Kidney epithelial cell (primary cell): ENCODE results near the gene PEAK3. TPM values are rescaled to one million over a fixed set of nuclear protein-coding genes. Genes with fewer than 3 reads are reported as not detected.

Experiments
- DNase-seq: peaks from one replicate; pipeline ENCODE4 v3.0.0-alpha.2; 2010; ENCODE audit warnings: low read depth
- H3K27me3 ChIP-seq: 2 replicates; pipeline ENCODE4 v1.6.0; 2011; ENCODE audit warnings: low read length; ENCODE audit not compliant: control insufficient read depth, insufficient read depth
- H3K36me3 ChIP-seq: 2 replicates; pipeline ENCODE4 v1.5.1; 2011; ENCODE audit warnings: low read length; ENCODE audit not compliant: control insufficient read depth, insufficient read depth
- H3K4me3 ChIP-seq: 2 replicates; pipeline ENCODE4 v1.5.1; 2011; ENCODE audit warnings: low read depth, mild to moderate bottlenecking, control low read depth, low read length
- total RNA-seq: library from RNA; depleted of rRNA; stranded (reverse); fragments of >200 nt; gene quantifications from 2 replicates; pipeline ENCODE4 v1.2.3, GENCODE V29; 2015
- TF ChIP-seq, protein P1 (sequence below): IDR thresholded peaks from 2 replicates; pipeline ENCODE4 v1.5.1; 2011; ENCODE audit warnings: mild to moderate bottlenecking, moderate library complexity, low read length, control low read depth, inconsistent platforms; ENCODE audit not compliant: insufficient read depth, poor library complexity, severe bottlenecking

Gene PEAK3
- total RNA-seq, 1 donor from 2014 or later = not detected

DNA sequence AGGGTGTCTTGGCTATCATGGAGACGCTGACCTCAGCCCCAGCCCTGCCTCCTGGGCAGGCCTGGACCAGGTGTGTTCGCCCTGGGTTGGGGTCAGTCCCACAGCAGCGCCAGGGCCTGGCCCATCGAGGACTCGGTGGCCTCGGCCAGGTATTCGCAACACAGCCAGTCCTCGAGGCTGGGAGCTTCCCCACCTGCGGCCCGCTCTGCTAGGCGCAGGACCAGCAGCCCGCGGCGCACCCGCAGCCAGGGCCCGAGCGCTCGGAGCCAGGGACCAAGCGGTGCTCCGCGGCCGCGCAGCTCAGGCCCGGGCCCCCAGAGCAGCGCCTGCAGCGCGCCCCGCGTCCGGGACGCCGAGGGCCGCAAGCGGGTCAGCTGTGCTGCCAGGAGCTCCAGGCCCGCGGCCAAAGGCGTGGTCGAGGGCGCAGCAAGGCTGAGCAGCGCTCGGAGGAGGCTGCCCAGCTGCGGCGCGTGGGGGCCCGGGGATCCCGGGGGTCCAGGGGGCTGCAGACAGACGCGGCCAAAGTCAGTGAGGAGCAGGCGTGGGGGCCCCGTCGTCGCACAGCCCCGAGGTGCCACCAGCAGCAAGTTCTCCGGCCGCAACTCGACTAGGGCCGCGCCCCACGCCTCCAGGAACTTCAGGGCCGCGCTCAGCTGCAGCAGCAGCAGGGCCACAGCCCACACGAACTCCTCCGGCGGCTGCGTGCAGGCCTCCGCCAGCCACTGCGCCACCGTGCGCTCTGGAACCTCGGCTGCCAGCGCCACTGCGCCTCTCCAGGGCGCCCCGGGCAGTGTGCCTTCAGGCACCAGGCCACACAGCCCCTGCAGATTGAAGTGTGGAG, 6.2 kb downstream of the PEAK3 start:
- TF ChIP-seq, protein P1, sequence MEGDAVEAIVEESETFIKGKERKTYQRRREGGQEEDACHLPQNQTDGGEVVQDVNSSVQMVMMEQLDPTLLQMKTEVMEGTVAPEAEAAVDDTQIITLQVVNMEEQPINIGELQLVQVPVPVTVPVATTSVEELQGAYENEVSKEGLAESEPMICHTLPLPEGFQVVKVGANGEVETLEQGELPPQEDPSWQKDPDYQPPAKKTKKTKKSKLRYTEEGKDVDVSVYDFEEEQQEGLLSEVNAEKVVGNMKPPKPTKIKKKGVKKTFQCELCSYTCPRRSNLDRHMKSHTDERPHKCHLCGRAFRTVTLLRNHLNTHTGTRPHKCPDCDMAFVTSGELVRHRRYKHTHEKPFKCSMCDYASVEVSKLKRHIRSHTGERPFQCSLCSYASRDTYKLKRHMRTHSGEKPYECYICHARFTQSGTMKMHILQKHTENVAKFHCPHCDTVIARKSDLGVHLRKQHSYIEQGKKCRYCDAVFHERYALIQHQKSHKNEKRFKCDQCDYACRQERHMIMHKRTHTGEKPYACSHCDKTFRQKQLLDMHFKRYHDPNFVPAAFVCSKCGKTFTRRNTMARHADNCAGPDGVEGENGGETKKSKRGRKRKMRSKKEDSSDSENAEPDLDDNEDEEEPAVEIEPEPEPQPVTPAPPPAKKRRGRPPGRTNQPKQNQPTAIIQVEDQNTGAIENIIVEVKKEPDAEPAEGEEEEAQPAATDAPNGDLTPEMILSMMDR = no peak
- DNase-seq = no peak
- H3K4me3 ChIP-seq = no peak overlapping the region
- H3K27me3 ChIP-seq = no peaks in the 10 kb centered on the region
- H3K36me3 ChIP-seq = peaks cover 2% of the 10 kb centered on the region

DNA sequence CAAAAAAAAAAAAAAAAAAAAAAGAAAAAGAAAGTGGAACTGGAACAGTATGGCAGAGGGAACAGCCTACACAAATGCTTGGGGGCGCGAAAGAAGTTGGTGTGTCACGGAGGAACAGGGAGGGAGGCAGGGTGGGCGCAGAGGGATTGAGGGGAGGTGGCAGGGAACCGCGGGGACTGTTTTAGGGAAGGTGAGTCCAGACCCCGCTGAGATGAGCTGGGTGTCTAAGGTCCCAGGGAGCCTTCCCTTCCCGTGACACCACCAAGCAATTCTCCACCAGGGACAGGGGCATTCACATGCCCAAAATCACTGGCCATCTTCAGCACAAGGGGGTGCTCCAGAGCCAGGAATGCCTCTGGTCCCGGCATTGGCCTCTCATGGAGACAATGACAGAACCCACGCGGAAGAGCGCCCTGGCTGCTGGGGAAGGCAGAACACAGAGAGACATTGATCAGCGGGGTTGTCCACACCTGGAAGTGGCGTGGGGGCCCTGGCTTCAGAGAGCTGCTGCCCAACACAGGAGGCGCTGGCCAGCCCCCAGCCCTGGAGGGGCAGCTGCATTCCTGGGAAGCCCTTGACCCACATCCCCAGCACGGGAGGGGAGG, 6.9 kb downstream of the PEAK3 start:
- Histone ChIP-seq H3K4me3 (no peak overlapping the region), H3K27me3 (no peaks in the 10 kb centered on the region), H3K36me3 (peaks cover 2% of the 10 kb centered on the region)
- TF ChIP-seq, protein P1 = peak; percentile 65
- DNase-seq = no peak

DNA sequence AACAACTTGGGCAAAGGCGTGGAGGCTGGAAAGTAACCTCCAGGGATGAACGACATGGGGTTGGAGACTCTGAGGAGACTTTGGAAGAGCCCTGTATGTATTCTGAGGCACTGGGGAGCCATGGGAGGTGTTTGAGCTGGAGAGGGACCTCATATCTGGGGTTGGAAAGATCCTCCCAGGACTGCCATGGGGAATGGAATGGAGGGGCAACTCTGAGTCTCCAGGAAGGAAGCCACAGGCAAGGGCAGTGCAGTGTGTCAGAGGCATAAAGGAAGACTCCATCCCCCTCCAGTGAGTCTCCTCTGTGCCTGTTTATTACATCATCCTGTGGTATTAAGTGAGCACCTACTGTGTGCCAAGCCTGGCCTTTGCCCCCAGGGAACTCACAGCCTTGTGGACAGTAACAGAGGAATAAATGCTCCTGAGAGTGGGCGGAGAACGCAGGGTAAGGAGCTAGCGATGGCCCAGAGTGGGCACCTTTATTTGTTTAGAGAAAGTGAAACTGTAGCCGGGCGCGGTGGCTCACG, 7.7 kb downstream of the PEAK3 start:
- Histone ChIP-seq H3K36me3 (peaks cover 2% of the 10 kb centered on the region), H3K4me3 (no peak overlapping the region), H3K27me3 (no peaks in the 10 kb centered on the region)
- TF ChIP-seq, protein P1 = no peak
- no peak for DNase-seq

DNA sequence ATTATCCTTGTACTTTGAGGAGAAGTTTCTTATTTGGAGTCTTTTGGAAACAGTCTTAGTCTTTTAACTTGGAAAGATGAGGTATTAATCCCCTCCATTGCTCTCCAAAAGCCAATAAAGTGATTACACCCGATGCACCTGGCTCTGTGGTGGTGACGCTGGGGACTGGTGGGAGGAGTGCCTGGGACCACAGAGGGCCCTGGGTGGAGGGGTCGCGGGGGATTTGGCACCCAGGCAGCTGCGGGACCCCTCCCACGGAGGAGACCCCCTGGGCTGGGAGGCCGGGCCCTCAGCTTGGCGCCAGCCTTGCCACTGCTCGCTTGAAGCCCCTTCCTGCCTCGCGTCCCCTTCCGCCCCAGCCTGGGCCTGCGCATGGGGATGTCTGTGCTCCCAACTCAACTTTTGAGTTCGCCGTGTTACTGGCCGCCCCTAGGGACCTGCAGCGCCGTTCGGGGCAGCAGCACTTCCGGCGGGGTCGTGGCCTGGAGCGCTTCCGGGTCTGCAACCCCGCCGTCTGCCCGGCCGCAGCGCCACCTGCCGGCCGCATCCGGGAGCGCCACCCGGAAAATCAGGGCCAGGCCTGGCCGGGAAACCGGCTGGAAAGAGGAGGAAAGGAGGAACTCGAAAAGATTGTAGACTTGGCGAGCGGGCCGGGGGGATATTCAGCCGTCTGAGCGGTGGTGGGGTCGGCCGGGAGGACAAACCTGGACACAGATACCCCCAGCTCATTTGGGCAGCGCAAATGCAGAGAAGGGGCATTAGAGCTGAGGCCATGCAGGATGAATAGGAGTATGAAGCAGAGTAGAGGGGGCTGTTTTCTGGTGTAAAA, 8.4 kb downstream of the PEAK3 start:
- peaks cover 2% of the 10 kb centered on the region for H3K36me3 ChIP-seq
- no peak for DNase-seq
- TF ChIP-seq, protein P1 = peak; percentile 73
- H3K27me3 ChIP-seq = no peaks in the 10 kb centered on the region
- peak overlapping the region; percentile 12 for H3K4me3 ChIP-seq

DNA sequence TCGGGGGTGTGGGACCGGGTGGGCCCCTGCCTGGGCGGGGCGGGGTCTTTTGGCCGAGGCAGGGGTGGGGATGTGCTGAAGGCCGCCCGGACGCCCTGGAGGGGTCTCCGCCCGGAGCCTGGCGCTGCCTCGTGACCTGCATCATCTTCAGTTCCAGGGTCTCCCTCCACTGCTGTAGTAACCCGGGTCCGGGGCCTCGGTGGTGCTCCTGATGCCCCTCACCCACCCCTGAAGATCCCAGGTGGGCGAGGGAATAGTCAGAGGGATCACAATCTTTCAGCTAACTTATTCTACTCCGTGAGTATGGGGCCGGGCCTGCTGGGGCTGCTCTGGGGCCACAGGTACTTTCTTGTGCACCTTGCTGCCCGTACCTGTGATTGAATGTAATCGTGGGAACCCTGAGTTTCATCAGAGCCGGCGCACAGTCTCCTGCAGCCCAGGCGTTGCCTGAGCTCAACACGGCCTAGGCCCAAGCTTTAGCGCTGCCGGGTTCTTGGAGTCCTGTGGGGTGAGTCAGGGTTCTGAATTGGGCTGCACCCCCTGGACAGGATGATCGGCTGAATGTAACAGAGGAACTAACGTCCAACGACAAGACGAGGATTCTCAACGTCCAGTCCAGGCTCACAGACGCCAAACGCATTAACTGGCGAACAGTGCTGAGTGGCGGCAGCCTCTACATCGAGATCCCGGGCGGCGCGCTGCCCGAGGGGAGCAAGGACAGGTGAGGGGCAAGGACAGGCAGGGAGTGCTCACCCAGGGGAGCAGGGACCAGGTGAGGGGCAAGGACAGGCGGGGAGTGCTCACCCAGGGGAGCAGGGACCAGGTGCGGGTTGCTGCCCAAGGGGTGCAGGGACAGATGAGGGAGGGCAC, 10.5 kb downstream of the PEAK3 start:
- no peak for DNase-seq

More for the DNA sequence above, 10.5 kb downstream of the PEAK3 start:
- peaks cover 2% of the 10 kb centered on the region for H3K36me3 ChIP-seq
- peak overlapping the region; percentile 83 for H3K4me3 ChIP-seq
- H3K27me3 ChIP-seq = no peaks in the 10 kb centered on the region
- TF ChIP-seq, protein P1 = no peak
